ENCODE data around the gene METTL2B.

DNA sequence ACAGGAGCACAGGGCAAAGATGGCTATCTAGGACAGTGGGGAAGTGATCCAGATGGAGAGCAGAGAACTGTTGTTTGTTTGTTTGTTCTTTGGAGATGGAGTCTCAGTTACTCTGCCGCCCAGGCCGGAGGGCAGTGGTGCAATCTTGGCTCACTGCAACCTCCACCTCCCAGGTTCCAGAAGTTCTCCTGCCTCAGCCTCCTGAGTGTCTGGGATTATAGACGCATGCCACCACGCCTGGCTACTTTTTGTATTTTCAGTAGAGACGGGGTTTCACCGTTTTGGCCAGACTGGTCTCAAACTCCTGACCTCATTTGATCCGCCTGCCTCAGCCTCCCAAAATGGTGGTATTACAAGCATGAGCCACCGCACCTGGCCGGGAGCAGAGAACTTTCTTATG is 20.9 kb downstream of the METTL2B start:
- no peak for TF ChIP-seq CTCF (conservative IDR thresholded peaks at IDR 0.05; ENCODE audit: low read length)
- no peak for TF ChIP-seq EZH2phosphoT487 (IDR thresholded peaks at IDR 0.05; ENCODE audit: borderline replicate concordance)
